Activated T-helper 17 cell treated with anti-CD3 and anti-CD28 coated beads, Interleukin-2, amount 50 U/mL, for 72 hours (primary cell): ENCODE results near the gene DRC1. TPM values are rescaled to one million over a fixed set of nuclear protein-coding genes. Genes with fewer than 3 reads are reported as not detected.

Source experiments
- ATAC-seq: fragments of 150-1000 bp; cut with Tn5 transposase; replicated peaks from 2 replicates; pipeline ENCODE4 v1.10.0; 2021; ENCODE audit warnings: mild to moderate bottlenecking, moderate library complexity
- H3K27ac Mint-ChIP-seq: one replicate; pipeline ENCODE4 v1.8.0; 2022; ENCODE audit warnings: mixed read lengths
- H3K27me3 Mint-ChIP-seq: one replicate; pipeline ENCODE4 v1.8.0; 2022; ENCODE audit warnings: mixed read lengths
- H3K36me3 Mint-ChIP-seq: one replicate; pipeline ENCODE4 v1.8.0; 2022; ENCODE audit warnings: low read depth, mild to moderate bottlenecking, mixed read lengths
- H3K4me1 Mint-ChIP-seq: one replicate; pipeline ENCODE4 v1.8.0; 2022; ENCODE audit warnings: mixed read lengths
- H3K4me3 Mint-ChIP-seq: one replicate; pipeline ENCODE4 v1.8.0; 2022; ENCODE audit warnings: mild to moderate bottlenecking, mixed read lengths
- H3K9me3 Mint-ChIP-seq: one replicate; pipeline ENCODE4 v1.8.0; 2022; ENCODE audit warnings: mixed read lengths
- total RNA-seq, 2 donors: library from RNA; stranded (reverse); gene quantifications; one replicate each; pipeline ENCODE4 v1.2.3, GENCODE V29; 2022

DRC1 gene
- total RNA-seq, 2 donors from 2014 or later = not detected

DNA sequence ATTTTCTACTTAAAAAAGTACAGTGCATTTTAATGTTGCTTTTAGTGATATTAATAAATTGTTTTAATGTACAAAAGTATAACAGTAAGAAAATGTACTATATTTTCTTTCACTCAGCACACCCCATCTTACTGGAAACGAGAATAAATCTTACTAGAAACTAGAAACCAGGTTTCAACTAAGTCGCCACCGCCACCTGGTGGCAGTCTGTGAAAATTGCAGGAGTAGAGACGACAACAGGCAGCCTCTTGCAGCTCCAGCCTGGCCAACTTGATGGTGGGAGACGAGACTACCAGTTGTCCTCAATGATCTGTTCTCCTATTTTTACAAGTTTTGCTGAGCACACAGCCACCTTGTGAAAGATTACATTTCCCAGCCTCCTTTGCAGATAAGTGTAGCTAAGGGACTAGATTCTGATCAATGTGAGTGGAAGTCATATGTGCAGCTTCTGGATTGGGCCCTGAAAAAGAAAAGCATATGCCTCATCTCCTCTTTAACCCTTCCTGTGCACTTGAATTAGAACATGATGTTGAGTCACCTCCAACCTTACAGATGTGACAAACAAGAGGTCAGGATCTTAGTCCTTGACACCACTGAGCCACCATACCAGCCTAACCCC lies 67.5 kb downstream of the DRC1 start:
- Mint-ChIP-seq H3K36me3 (no peaks in the 10 kb centered on the region), H3K27me3 (no peaks in the 10 kb centered on the region), H3K9me3 (no peaks in the 10 kb centered on the region), H3K27ac (no peak overlapping the region), H3K4me1 (no peaks in the 10 kb centered on the region), H3K4me3 (no peak overlapping the region)
- ATAC-seq = peak; percentile 63

- Mint-ChIP-seq H3K4me1 (no peaks in the 10 kb centered on the region), H3K9me3 (no peaks in the 10 kb centered on the region), H3K4me3 (no peak overlapping the region), H3K27me3 (no peaks in the 10 kb centered on the region), H3K27ac (no peak overlapping the region), H3K36me3 (no peaks in the 10 kb centered on the region)
- no peak for ATAC-seq
Observed at GRCh38 chr2:26469955-26470354, 68.2 kb downstream of the DRC1 start.

- H3K4me1 Mint-ChIP-seq = no peaks in the 10 kb centered on the region
- H3K27ac Mint-ChIP-seq = no peak overlapping the region
- no peak for ATAC-seq
- H3K27me3 Mint-ChIP-seq = no peaks in the 10 kb centered on the region
- H3K36me3 Mint-ChIP-seq = no peaks in the 10 kb centered on the region
- H3K9me3 Mint-ChIP-seq = no peaks in the 10 kb centered on the region
- H3K4me3 Mint-ChIP-seq = no peak overlapping the region
Observed at GRCh38 chr2:26470601-26471260, 69.0 kb downstream of the DRC1 start.

GRCh38 chr2:26471289-26471688 lies 69.6 kb downstream of the DRC1 start:
- Mint-ChIP-seq H3K27me3 (no peaks in the 10 kb centered on the region), H3K36me3 (no peaks in the 10 kb centered on the region), H3K4me3 (no peak overlapping the region), H3K4me1 (no peaks in the 10 kb centered on the region), H3K9me3 (no peaks in the 10 kb centered on the region), H3K27ac (no peak overlapping the region)
- ATAC-seq = no peak

DNA sequence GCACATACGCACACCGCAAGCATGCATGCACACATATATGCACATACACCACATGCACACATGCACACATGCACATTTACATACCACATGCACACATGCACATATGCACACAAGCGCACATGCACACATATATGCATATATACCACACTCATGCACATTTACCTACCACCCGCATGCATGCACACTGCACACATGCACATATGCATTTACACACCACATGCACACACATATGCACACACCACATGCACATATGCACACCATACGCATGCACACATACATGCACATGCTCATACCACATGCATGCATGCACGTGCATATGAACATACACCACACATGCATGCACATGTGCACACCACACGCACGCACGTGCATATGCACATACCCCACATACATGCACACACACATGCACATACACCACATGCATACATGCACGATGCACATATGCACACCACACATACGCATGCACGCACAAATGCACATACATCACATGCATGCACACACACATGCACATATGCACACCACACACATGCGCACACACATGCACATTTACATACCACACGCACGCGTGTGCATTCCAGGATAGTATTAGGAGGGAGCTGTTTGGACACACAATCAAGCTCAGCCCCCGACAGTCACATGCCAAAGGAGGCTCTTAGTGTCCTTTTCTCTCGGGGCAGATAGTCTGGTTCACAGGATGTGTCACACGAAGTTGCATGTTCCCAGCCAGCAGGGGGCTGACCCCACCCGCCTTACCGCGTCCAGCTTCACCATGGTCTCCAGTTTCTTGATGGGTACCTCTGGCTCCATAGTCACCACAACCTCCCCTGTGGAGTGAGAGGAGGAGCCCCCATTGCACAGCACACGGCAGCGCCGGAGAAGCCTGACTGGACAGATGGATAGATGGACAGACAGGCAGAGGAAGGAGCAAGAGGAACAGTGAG lies 70.3 kb downstream of the DRC1 start:
- H3K27me3 Mint-ChIP-seq = no peaks in the 10 kb centered on the region
- H3K4me3 Mint-ChIP-seq = no peak overlapping the region
- no peaks in the 10 kb centered on the region for H3K4me1 Mint-ChIP-seq
- H3K36me3 Mint-ChIP-seq = no peaks in the 10 kb centered on the region
- no peak overlapping the region for H3K27ac Mint-ChIP-seq
- no peak for ATAC-seq
- H3K9me3 Mint-ChIP-seq = no peaks in the 10 kb centered on the region

DNA sequence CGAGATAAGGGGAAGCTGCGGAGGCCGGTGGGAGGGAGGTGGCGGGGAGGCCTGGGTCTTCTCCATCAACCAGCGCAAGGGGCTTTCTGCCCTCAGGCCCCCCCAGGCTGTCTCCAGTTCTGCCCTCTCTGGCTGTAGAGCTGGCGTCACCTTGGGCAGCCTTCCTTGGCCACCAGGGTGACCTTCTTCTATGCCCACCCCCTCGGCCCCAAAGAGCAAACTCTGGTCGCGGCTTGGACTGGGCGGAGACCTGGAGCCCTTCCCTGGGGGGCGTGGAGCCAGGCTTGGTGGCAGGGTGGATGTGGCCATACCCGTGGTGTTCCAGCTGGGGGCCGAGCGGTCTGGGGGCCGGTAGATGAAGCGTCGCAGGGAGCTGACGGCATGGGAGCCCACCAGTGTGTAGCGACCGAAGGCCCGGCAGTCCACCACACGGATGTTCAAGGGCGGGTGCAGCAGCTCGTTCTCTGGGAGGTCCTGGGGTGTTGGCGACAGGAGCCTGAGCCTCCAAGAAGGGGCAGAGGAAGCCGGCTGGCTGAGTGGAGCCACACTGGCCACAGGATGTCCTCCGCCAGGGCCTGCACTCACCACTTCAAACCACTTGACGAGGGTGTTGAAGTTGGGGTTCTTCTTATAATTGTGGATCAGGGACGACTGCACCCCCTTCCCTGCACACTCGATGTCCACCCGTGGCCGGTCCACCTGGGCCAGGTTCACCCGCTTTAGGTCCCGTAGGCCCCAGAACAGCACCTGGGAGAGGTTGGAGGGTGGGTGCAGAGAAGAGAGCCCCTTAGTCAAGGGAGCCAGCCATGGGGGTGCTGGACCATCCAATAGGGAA lies 71.3 kb downstream of the DRC1 start:
- Mint-ChIP-seq H3K4me3 (no peak overlapping the region), H3K36me3 (no peaks in the 10 kb centered on the region), H3K27me3 (no peaks in the 10 kb centered on the region), H3K9me3 (no peaks in the 10 kb centered on the region), H3K27ac (no peak overlapping the region), H3K4me1 (no peaks in the 10 kb centered on the region)
- no peak for ATAC-seq

DNA sequence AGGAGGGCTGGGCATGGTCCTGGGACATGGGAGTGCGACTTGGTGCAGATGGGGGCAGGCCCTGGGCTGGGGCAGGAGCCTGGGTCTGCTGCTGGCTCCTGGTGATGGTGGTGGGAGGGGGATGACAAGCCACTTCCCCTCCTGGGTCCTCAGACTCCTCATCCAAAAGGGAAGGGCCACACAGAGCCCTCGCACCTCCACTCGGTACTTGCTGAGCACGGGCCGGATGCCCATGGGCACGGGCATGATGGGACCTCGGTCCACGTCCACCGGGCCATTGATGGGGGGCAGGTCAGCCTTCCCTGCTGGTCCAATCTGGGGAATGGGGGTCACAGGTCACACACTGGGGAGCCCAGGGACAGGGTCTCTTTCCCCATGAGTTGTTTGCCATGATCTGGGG lies 72.1 kb downstream of the DRC1 start:
- no peaks in the 10 kb centered on the region for H3K36me3 Mint-ChIP-seq

DNA sequence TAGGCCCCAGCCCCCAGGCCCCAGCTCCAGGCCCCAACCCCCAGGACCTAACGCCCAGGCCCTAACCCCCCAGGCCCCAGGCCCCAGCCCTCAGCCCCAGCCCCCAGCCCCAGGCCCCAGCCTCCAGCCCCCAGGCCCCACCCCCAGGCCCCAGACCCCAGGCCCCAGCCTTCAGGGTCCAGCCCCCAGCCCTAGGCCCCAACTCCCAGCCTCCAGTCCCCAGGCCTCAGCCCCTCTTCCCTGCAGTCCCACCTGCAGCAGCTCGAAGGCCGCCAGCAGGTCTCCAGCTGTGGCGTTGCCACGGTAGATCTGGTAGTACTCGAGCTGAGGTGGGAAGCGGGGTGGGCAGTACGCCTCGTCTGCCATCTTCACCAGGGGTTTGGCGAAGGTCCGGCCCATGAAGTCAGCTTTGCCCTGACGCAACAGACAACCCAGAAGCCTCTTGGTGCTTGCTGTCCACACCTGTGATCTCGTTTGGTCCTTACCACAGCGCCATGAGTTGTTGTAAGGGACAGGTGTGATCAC lies 72.6 kb downstream of the DRC1 start:
- H3K36me3 Mint-ChIP-seq = no peaks in the 10 kb centered on the region
- no peak overlapping the region for H3K4me3 Mint-ChIP-seq
- H3K27ac Mint-ChIP-seq = no peak overlapping the region
- H3K27me3 Mint-ChIP-seq = no peaks in the 10 kb centered on the region
- ATAC-seq = no peak
- H3K9me3 Mint-ChIP-seq = no peaks in the 10 kb centered on the region
- H3K4me1 Mint-ChIP-seq = no peaks in the 10 kb centered on the region

More for the DNA sequence above, 72.1 kb downstream of the DRC1 start:
- no peak overlapping the region for H3K4me3 Mint-ChIP-seq
- no peaks in the 10 kb centered on the region for H3K9me3 Mint-ChIP-seq
- H3K27ac Mint-ChIP-seq = no peak overlapping the region
- ATAC-seq = no peak
- no peaks in the 10 kb centered on the region for H3K27me3 Mint-ChIP-seq
- no peaks in the 10 kb centered on the region for H3K4me1 Mint-ChIP-seq

DNA sequence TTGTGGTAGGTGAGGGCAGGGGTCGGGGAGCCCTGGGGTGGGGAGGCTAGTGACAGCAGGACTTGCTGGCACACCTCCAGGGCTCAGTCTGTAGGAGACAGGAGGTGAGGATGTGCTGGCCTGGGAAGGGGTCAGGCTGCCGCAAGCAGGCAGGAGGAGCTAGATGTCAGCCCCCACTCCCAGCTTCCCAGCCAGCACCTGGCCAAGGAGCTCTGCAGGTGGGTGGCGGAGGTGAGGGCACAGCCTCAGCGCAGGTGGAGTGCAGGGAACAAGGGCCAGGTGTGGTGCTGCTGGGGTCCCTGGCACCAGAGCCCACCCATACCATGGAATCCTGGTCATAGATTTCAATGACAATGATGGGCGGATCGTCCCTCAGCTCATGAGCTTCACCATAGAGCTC lies 73.3 kb downstream of the DRC1 start:
- no peak overlapping the region for H3K27ac Mint-ChIP-seq
- no peaks in the 10 kb centered on the region for H3K36me3 Mint-ChIP-seq
- H3K4me1 Mint-ChIP-seq = no peaks in the 10 kb centered on the region
- no peaks in the 10 kb centered on the region for H3K9me3 Mint-ChIP-seq
- H3K4me3 Mint-ChIP-seq = no peak overlapping the region
- ATAC-seq = no peak
- no peaks in the 10 kb centered on the region for H3K27me3 Mint-ChIP-seq

- Mint-ChIP-seq H3K9me3 (no peaks in the 10 kb centered on the region), H3K4me1 (no peaks in the 10 kb centered on the region), H3K27me3 (no peaks in the 10 kb centered on the region), H3K27ac (no peak overlapping the region), H3K36me3 (no peaks in the 10 kb centered on the region), H3K4me3 (no peak overlapping the region)
- ATAC-seq = no peak
Observed at GRCh38 chr2:26475832-26476501, 74.2 kb downstream of the DRC1 start.

- peak overlapping the region; percentile 48 for H3K27ac Mint-ChIP-seq
- peak; percentile 76 for ATAC-seq
- H3K27me3 Mint-ChIP-seq = no peaks in the 10 kb centered on the region
- no peaks in the 10 kb centered on the region for H3K4me1 Mint-ChIP-seq
- H3K4me3 Mint-ChIP-seq = peak overlapping the region; percentile 38
- no peaks in the 10 kb centered on the region for H3K9me3 Mint-ChIP-seq
- H3K36me3 Mint-ChIP-seq = no peaks in the 10 kb centered on the region
Observed at GRCh38 chr2:26477126-26477910, 75.6 kb downstream of the DRC1 start.

DNA sequence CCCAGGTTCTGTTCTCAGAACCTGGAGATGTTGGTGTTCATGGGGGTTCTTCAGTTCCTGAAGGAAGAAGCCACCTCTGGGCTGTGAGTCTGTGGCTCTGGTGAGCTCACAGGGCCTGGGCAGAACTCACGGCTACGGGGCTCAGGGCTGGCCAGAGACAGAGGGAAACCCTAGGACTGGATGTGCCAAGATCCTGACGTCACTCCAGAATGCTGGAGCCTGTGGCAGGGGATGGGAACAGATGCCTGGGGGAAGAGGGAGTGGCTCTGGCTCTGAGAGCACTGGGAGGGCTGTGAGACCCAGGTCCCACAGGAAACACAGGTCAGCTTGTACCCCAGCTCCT lies 76.2 kb downstream of the DRC1 start, which contains the start of gene OTOF:
Gene OTOF, minus strand, starts transcription at position 214 of the 343 bp plus-strand sequence.
- peak within 1 kb of the TSS; percentile 48 for H3K27ac Mint-ChIP-seq
- ATAC-seq = peak; percentile 24
- H3K36me3 Mint-ChIP-seq = no peaks in the 10 kb centered on the region
- no peaks in the 10 kb centered on the region for H3K9me3 Mint-ChIP-seq
- H3K27me3 Mint-ChIP-seq = no peaks in the 10 kb centered on the region
- no peaks in the 10 kb centered on the region for H3K4me1 Mint-ChIP-seq
- peak within 1 kb of the TSS; percentile 38 for H3K4me3 Mint-ChIP-seq

GRCh38 chr2:26478366-26478765 lies 76.6 kb downstream of the DRC1 start:
- no peaks in the 10 kb centered on the region for H3K27me3 Mint-ChIP-seq
- no peak for ATAC-seq
- no peak overlapping the region for H3K27ac Mint-ChIP-seq
- no peaks in the 10 kb centered on the region for H3K36me3 Mint-ChIP-seq
- H3K9me3 Mint-ChIP-seq = no peaks in the 10 kb centered on the region
- H3K4me3 Mint-ChIP-seq = no peak overlapping the region
- H3K4me1 Mint-ChIP-seq = no peaks in the 10 kb centered on the region
